ENCODE data around the gene LMNA. TPM values are rescaled to one million over a fixed set of nuclear protein-coding genes. Genes with fewer than 3 reads are reported as not detected.

Gene LMNA
- total RNA-seq, 1 donor from 2014 or later: 322 TPM

DNA sequence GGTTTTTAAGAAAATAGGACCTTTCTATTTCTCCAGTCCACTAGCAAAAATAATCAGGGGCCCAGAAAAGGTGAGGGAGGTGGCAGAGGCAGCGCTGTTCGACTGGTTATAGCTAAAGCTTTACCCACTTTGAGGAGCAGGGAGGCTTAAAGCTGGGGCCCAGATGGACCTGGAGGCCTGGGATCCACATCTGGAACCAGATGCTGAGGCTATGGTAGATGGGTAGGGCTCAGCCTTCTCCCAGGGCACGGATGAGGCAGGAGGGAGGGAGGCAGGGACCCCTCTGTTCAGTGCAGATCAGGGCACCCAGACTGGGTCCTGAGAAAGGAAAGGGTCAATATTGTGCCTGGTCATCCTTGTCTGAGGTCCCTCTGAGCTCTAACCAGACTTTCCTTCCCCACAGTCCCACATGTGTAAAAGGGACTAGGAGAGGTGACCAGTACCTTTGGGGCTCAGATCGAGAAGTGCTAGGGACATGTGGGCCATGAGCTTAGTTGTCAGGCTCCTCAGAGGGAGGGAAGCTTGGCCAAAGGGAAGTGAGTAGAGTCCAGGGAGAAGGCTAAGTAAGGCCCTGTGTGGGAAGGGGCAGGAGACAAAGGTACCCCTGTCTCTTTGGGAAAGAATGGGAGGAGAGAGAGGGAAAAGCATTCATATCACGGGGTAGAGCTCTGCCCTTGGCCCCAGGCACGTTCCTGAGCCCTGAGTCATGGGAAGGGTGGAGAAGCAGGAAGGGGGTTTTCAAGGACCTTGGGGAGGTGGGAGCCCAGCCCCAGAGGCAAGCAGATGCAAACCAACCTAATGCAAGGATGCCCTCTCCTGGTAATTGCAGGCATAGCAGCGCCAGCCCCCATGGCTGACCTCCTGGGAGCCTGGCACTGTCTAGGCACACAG is 15.4 kb downstream of the LMNA start:
- ATAC-seq (peak; percentile 81), DNase-seq (ENCODE audit: low spot score) (peak; percentile 94)
- intact Hi-C loops (cut with DNase I): loop anchor here (1.0 kb wide), 1 partner anchor 34 kb away; no protein-coding TSS in a partner anchor

DNA sequence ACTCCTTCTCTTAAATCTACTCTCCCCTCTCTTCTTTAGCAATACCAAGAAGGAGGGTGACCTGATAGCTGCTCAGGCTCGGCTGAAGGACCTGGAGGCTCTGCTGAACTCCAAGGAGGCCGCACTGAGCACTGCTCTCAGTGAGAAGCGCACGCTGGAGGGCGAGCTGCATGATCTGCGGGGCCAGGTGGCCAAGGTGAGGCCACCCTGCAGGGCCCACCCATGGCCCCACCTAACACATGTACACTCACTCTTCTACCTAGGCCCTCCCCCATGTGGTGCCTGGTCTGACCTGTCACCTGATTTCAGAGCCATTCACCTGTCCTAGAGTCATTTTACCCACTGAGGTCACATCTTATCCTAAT is 16.0 kb downstream of the LMNA start:
- intact Hi-C loops (cut with DNase I): loop anchor here (1.0 kb wide), 1 partner anchor 34 kb away; no protein-coding TSS in a partner anchor
- no peak for ATAC-seq

DNA sequence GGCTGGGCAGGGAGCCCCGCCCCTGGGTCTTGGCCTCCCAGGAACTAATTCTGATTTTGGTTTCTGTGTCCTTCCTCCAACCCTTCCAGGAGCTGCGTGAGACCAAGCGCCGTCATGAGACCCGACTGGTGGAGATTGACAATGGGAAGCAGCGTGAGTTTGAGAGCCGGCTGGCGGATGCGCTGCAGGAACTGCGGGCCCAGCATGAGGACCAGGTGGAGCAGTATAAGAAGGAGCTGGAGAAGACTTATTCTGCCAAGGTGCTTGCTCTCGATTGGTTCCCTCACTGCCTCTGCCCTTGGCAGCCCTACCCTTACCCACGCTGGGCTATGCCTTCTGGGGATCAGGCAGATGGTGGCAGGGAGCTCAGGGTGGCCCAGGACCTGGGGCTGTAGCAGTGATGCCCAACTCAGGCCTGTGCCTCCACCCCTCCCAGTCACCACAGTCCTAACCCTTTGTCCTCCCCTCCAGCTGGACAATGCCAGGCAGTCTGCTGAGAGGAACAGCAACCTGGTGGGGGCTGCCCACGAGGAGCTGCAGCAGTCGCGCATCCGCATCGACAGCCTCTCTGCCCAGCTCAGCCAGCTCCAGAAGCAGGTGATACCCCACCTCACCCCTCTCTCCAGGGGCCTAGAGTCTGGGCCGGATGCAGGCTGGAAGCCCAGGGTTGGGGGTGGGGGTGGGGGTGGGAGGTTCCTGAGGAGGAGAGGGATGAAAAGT is 20.4 kb downstream of the LMNA start:
- ATAC-seq (no peak), DNase-seq (ENCODE audit: low spot score) (no peak)
- intact Hi-C loops (cut with DNase I): no loop called here

More for the DNA sequence above, 16.0 kb downstream of the LMNA start:
- DNase-seq (ENCODE audit: low spot score): no peak

DNA sequence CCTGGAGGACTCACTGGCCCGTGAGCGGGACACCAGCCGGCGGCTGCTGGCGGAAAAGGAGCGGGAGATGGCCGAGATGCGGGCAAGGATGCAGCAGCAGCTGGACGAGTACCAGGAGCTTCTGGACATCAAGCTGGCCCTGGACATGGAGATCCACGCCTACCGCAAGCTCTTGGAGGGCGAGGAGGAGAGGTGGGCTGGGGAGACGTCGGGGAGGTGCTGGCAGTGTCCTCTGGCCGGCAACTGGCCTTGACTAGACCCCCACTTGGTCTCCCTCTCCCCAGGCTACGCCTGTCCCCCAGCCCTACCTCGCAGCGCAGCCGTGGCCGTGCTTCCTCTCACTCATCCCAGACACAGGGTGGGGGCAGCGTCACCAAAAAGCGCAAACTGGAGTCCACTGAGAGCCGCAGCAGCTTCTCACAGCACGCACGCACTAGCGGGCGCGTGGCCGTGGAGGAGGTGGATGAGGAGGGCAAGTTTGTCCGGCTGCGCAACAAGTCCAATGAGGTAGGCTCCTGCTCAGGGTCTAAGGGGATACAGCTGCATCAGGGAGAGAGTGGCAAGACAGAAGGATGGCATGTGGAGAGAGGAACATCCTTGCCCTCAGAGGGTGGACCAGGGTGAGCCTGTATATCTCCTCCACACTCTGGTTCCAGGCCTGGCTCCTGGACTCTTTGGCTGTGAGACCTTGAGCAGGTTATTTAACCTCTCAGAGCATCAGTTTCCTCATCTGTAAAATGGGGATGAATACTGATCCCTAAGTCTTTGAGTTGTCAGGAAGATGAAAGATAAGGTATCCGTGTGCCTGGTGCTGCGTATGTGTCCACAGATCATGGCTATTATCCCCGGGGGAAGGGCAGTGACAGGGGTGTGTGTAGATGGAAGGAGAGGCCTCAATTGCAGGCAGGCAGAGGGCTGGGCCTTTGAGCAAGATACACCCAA is 21.7 kb downstream of the LMNA start:
- intact Hi-C loops (cut with DNase I): no loop called here
- DNase-seq (ENCODE audit: low spot score): no peak
- ATAC-seq: no peak

DNA sequence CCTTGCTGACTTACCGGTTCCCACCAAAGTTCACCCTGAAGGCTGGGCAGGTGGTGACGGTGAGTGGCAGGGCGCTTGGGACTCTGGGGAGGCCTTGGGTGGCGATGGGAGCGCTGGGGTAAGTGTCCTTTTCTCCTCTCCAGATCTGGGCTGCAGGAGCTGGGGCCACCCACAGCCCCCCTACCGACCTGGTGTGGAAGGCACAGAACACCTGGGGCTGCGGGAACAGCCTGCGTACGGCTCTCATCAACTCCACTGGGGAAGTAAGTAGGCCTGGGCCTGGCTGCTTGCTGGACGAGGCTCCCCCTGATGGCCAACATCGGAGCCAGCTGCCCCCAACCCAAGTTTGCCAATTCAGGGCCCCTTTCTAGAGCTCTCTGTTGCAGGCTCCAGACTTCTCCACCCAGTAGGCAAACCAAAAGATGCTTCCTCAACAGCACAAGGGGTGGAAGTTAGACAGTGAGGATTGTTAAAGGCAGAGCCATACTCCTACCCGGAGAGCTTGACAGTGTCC is 22.5 kb downstream of the LMNA start:
- ATAC-seq (no peak), DNase-seq (ENCODE audit: low spot score) (no peak)
- intact Hi-C loops (cut with DNase I): no loop called here

DNA sequence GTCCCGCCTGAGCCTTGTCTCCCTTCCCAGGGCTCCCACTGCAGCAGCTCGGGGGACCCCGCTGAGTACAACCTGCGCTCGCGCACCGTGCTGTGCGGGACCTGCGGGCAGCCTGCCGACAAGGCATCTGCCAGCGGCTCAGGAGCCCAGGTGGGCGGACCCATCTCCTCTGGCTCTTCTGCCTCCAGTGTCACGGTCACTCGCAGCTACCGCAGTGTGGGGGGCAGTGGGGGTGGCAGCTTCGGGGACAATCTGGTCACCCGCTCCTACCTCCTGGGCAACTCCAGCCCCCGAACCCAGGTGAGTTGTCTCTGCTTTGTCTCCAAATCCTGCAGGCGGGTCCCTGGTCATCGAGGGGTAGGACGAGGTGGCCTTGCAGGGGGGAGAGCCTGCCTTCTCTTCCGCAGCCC is 24.0 kb downstream of the LMNA start:
- intact Hi-C loops (cut with DNase I): no loop called here

DNA sequence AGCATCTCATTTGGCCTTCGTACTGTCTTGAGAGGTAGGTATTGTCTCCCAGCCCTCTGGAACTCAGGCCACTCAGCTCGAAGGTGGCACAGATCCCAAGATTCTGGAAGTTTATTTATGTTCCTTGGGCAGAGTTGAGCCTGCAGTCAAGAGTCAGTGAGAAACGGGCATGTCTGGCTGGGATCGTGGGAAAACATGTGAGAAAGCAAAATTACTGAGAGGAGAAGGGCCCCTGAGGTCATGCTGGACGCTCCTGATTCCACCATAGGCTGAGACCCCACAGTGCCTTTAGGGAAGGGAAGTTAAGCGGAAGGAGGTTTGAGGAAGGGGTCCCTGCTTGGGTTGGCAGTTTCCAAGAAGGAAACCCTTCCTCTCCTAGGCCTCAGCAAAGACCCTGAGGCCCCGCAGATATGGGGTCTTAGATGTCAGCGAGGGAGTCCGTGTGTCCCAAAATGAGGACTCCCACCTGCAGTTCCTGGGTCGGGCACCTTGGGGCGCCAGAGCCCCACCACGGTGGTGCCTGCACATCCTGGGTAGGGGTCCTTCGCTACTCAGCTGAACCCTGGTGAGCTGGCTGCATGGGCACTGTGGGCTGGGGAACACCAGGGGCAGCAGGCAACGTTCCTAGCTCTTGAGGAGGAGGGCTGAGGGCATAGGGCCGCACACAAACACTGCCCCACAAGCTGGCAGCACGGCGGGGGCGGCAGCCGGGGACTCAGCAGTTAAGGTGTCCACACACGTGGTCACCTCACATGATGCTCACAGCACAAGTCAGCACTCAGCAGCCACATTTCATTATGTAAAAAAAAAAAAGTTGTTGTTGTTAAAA is 26.6 kb downstream of the LMNA start:
- DNase-seq (ENCODE audit: low spot score) (no peak), ATAC-seq (peak; percentile 50)
- intact Hi-C loops (cut with DNase I): no loop called here

More for the DNA sequence above, 24.0 kb downstream of the LMNA start:
- DNase-seq (ENCODE audit: low spot score): no peak
- no peak for ATAC-seq

DNA sequence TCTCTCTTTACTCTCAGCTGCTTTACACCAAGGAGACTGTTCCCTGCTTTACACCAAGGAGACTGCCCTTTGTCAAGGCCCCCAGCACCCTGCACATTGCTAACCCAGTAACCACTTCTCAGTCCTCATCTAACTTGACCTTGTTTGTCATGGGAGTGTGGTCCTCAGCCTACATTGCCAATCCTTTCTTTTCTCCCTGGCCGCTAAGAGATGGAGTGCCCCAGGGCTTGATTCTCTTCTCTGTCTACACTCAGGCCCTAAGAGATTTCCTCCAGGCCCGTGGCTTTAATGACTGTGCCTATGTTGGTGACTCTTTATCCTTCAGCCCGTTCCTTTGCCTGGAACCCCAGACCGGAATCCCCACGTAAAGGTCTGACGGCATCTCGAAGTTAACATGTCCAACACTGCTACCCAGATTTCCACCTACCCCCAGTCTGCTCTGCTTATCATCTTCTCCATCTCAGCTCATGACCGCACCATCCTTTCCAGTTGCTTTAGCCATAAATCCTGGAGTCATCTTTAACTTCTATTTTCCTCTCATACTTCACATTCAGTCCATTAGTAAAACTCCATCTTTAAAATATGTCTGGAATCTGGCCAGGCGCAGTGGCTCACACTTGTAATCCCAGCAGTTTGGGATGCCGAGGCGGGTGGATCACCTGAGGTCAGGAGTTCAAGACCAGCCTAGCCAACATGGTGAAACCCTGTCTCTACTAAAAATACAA is 29.4 kb downstream of the LMNA start:
- no peak for ATAC-seq
- no peak for DNase-seq (ENCODE audit: low spot score)
- intact Hi-C loops (cut with DNase I): no loop called here

DNA sequence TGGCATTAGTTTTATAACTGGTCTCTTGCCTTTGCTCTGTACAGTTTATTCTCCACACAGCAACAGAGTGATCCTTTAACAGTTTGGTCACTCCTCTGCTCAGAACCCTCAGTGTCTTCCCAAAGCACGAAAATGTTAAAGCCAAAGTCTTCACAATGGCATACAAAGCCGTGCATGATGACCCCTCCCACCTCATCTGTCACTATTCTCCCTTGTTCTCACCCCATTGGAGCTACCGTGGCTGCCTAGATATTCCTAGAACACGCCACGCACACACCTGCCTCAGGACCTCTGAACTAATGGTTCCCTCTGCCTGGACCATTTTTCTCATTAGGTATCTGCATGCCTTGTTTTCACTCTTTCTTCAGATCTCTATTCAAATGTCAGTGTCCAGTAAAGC is 30.2 kb downstream of the LMNA start:
- intact Hi-C loops (cut with DNase I): no loop called here
- no peak for ATAC-seq
- no peak for DNase-seq (ENCODE audit: low spot score)

DNA sequence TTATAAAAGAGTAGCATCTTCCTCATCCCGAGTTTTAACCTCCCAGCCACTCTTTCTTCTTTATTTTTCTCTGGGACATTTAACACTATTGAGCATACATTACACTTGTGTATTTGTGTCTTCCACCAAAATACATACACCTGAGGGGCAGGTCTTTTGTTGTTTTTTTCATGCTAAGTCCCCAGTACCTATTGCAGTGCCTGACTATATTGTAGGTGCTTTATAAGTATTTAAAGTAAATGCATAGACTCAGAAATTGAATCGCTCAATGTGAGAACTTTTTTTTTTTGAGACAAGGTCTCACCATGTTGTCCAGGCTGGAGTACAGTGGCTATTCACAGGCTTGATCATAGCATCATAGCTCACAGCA is 31.1 kb downstream of the LMNA start:
- intact Hi-C loops (cut with DNase I): loop anchor here (2.0 kb wide), 1 partner anchor 83 kb away; no protein-coding TSS in a partner anchor

DNA sequence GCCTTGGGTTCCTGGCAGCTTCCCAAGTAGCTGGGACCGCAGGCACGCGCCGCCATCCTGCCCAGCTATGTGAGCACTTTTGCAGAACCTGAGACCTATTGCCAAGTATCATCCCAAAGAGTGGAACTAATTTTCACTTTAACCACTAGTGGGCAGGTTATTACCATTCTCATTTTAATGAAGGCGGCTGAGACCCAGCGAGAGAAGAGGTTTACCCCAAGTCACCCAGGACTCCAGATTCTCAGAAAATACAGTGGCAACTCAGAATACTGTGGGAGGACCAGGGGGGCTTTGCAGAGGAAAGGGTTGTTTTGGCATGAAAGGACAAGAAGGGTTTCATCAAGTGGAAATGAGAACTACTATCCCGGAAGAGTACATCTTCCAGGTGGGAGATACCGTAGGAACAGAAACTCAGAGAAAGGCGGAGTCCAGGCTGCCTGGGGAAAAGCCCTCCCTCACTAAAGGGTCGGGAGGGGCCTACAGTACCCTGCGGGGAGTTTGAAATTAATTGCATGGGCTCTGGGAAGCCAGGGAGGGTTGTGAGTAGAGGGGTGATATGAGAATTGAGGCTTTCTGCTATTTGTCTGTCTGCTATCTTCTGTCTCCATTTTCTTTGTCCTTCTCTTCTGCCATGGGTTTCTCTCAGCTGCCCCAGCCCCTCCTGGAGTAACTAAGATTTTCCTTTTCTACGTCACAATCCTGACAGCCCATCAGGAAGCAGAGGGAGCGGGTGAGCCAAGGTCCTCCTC is 31.7 kb downstream of the LMNA start:
- peak; percentile 79 for DNase-seq (ENCODE audit: low spot score)
- intact Hi-C loops (cut with DNase I): loop anchor here (2.0 kb wide), 1 partner anchor 83 kb away; no protein-coding TSS in a partner anchor

More for the DNA sequence above, 31.1 kb downstream of the LMNA start:
- DNase-seq (ENCODE audit: low spot score) (no peak), ATAC-seq (no peak)

DNA sequence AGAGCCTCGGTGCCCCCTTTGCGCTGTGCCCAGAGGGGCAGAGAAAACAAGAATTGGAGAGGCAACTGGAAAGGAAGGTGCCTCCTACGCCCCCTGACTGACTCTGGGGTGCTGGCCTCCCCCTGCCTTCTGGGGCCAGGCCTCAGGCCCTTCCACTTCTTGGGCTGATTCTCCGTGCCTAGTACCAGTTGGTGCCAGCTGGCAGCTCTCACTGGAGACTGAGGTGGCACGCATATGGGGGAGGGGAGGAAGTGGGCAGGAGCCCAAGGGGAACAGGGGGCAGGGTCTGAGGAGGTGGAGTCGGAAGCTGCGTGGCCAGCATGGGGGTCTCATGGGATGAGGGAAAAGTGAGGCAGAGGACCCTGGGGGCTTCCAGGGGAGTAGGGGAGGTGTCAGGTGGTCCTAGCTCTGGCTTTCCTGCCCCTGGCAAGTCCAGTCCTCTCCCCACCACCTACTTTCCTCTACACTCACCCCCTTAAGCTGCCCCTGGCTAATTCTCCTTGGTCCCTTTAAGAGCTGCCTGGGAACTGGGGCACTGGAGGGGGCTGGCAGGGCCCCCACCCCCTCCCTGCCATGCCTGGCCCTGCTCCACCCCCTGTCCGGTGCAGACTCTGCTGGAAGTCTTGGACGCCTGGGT is 32.4 kb downstream of the LMNA start:
- peak; percentile 32 for ATAC-seq
- DNase-seq (ENCODE audit: low spot score): no peak
- intact Hi-C loops (cut with DNase I): loop anchor here (2.0 kb wide), 1 partner anchor 82 kb away; no protein-coding TSS in a partner anchor

More for the DNA sequence above, 31.7 kb downstream of the LMNA start:
- ATAC-seq: peak; percentile 66

DNA sequence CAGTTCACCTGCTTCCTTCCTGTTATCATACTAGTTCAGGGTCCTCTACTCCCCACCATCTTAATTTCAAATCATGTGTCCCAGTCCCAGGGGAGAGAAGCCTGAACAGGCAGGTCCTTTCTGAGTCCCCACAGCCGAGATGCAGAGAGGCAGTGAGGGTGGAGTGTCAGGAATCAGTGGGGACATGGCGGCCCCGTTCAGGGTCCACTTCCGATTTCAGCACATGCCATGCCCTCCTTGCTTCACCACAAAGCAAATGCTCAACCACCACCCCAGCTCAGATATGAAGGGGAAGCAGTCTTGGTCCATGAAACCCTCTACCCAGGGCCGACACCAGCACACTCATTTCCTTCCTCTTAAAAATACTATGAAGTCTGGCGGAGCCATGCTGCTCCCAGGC is 33.7 kb downstream of the LMNA start:
- ATAC-seq (no peak), DNase-seq (ENCODE audit: low spot score) (no peak)
- intact Hi-C loops (cut with DNase I): no loop called here

DNA sequence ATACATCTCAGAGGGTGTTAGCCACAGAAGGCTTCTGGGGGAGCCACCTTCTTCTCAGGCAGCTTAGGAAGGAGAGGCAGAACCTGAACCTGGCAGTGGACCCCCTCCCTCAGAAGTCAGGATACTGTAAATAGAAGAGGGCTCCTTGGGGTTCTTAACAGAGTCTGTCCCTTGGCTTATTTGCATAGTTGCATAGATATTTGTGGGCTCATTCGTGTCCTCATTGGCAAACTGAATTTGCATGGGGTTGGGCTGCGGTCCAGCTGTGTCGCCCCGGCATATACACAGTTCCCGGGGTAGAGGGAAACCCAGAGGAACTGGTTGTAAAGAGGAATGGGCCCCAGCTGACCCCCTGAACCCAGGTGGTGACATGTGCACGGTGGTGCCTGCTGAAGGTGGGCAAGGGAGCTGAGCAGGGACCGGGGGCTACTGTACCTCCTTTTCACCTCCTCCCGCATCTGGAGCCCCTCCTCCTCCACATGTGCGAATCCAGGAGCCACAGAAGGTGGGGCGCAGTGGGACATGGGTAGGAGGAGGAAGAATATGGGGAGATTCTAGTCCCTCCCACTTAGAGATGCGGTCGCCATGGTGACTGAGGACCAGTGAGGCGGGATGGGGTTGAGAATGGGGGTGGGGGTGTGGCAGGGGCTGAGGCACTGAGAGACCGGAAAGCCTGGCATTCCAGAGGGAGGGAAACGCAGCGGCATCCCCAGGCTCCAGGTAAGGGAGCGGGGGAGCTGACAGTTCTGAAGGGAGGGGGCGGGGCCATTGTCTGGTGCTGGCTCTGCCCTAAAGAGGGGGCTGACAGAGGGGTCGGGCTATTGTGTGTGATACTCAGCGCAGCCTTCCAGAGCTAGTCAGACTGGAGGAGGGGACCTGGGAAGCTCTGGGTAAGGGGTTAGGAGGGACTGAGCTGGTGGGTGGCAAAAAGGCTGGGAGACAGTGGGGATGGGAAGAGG is 35.1 kb downstream of the LMNA start:
- ATAC-seq (no peak), DNase-seq (ENCODE audit: low spot score) (no peak)
- intact Hi-C loops (cut with DNase I): no loop called here

All from sciatic nerve (tissue), 2 donors.